Measurements from ENCODE around the gene ATP8A2. TPM values are rescaled to one million over a fixed set of nuclear protein-coding genes. Genes with fewer than 3 reads are reported as not detected.

ATP8A2 gene
- total RNA-seq, 1 experiment from 2014 or later, result 5.2 TPM

- H3K36me3 Mint-ChIP-seq, result peaks cover 6% of the 10 kb centered on the region
- H3K27ac Mint-ChIP-seq, result no peak overlapping the region
- ATAC-seq, result no peak
- TF ChIP-seq IRF2 (CRISPR knock-in tag; IDR thresholded peaks at IDR 0.05; ENCODE audit: borderline replicate concordance, low read depth) (no peak), AFF4 (CRISPR knock-in tag; IDR thresholded peaks at IDR 0.05; ENCODE audit: borderline replicate concordance) (no peak), CTCF (IDR thresholded peaks at IDR 0.05) (no peak), EMX1 (CRISPR knock-in tag; IDR thresholded peaks at IDR 0.05) (no peak), NFATC4 (CRISPR knock-in tag; IDR thresholded peaks at IDR 0.05) (no peak), MXD4 (CRISPR knock-in tag; IDR thresholded peaks at IDR 0.05; ENCODE audit: borderline replicate concordance) (no peak), SOX15 (CRISPR knock-in tag; IDR thresholded peaks at IDR 0.05) (no peak), TCF7 (CRISPR knock-in tag; IDR thresholded peaks at IDR 0.05; ENCODE audit: low read depth) (no peak), ATF2 (CRISPR knock-in tag; IDR thresholded peaks at IDR 0.05; ENCODE audit: borderline replicate concordance, low read depth) (no peak), ZNF671 (CRISPR knock-in tag; IDR thresholded peaks at IDR 0.05) (no peak), CREM (CRISPR knock-in tag; IDR thresholded peaks at IDR 0.05) (no peak), ZNF532 (CRISPR knock-in tag; IDR thresholded peaks at IDR 0.05; ENCODE audit: borderline replicate concordance) (no peak), RORB (CRISPR knock-in tag; IDR thresholded peaks at IDR 0.05) (no peak), KAT7 (CRISPR knock-in tag; IDR thresholded peaks at IDR 0.05; ENCODE audit: borderline replicate concordance) (no peak), HMGA2 (CRISPR knock-in tag; IDR thresholded peaks at IDR 0.05) (no peak), TEAD1 (CRISPR knock-in tag; IDR thresholded peaks at IDR 0.05) (no peak), ZBTB21 (CRISPR knock-in tag; IDR thresholded peaks at IDR 0.05; ENCODE audit: borderline replicate concordance) (no peak)
- TF ChIP-seq, protein P1, sequence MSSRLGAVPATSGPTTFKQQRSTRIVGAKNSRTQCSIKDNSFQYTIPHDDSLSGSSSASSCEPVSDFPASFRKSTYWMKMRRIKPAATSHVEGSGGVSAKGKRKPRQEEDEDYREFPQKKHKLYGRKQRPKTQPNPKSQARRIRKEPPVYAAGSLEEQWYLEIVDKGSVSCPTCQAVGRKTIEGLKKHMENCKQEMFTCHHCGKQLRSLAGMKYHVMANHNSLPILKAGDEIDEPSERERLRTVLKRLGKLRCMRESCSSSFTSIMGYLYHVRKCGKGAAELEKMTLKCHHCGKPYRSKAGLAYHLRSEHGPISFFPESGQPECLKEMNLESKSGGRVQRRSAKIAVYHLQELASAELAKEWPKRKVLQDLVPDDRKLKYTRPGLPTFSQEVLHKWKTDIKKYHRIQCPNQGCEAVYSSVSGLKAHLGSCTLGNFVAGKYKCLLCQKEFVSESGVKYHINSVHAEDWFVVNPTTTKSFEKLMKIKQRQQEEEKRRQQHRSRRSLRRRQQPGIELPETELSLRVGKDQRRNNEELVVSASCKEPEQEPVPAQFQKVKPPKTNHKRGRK (CRISPR knock-in tag; IDR thresholded peaks at IDR 0.05; ENCODE audit: borderline replicate concordance), result no peak
- TF ChIP-seq, protein P2, sequence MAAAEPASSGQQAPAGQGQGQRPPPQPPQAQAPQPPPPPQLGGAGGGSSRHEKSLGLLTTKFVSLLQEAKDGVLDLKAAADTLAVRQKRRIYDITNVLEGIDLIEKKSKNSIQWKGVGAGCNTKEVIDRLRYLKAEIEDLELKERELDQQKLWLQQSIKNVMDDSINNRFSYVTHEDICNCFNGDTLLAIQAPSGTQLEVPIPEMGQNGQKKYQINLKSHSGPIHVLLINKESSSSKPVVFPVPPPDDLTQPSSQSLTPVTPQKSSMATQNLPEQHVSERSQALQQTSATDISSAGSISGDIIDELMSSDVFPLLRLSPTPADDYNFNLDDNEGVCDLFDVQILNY (CRISPR knock-in tag; IDR thresholded peaks at IDR 0.05), result no peak
- TF ChIP-seq, protein P3, sequence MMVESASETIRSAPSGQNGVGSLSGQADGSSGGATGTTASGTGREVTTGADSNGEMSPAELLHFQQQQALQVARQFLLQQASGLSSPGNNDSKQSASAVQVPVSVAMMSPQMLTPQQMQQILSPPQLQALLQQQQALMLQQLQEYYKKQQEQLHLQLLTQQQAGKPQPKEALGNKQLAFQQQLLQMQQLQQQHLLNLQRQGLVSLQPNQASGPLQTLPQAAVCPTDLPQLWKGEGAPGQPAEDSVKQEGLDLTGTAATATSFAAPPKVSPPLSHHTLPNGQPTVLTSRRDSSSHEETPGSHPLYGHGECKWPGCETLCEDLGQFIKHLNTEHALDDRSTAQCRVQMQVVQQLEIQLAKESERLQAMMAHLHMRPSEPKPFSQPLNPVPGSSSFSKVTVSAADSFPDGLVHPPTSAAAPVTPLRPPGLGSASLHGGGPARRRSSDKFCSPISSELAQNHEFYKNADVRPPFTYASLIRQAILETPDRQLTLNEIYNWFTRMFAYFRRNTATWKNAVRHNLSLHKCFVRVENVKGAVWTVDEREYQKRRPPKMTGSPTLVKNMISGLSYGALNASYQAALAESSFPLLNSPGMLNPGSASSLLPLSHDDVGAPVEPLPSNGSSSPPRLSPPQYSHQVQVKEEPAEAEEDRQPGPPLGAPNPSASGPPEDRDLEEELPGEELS (CRISPR knock-in tag; IDR thresholded peaks at IDR 0.05), result no peak
- CTCF ChIA-PET, result no interaction called here
- POLR2A ChIA-PET, result no interaction called here
- H3K4me3 Mint-ChIP-seq, result no peak overlapping the region
- DNase-seq (ENCODE audit: low spot score), result no peak
- H3K9me3 Mint-ChIP-seq, result peaks cover 7% of the 10 kb centered on the region
- peaks cover under 1% of the 10 kb centered on the region for H3K27me3 Mint-ChIP-seq (ENCODE audit: low read depth)
- peaks cover 22% of the 10 kb centered on the region for H3K4me1 Mint-ChIP-seq
Measured at GRCh38 chr13:25945596-25945995, 573.8 kb downstream of the ATP8A2 start.

Measured in WTC11 (cell line).